ENCODE measurements around the gene BCAS3. TPM values are rescaled to one million over a fixed set of nuclear protein-coding genes. Genes with fewer than 3 reads are reported as not detected.

Gene BCAS3
- total RNA-seq, 4 donors from 2014 or later: 21.7 to 42.2 (median 23.0) TPM

Small RNA genes lying within 50 kb of the gene (small RNA-seq; reads per million reads assigned to genes)
- 0.49 reads per million for gene RF00019
- not detected for gene RN7SL448P
- not detected for gene RN7SL606P
- gene RNU6-623P: not detected

Other genes with a start within 250 kb of the BCAS3 start
- 10 to 100 TPM; 27.7 to 39.9 (median 36.3) TPM for gene APPBP2, start 151.6 kb upstream of the BCAS3 start, total RNA-seq
- gene PPM1D, start 77.7 kb upstream of the BCAS3 start, total RNA-seq: 10 to 100 TPM; 12.2 to 16.1 (median 15.4) TPM